ENCODE data around the gene MAD2L1. TPM values are rescaled to one million over a fixed set of nuclear protein-coding genes. Genes with fewer than 3 reads are reported as not detected.

MAD2L1 gene
- total RNA-seq, 1 donor from 2014 or later, result 37.4 TPM

- no peak overlapping the region for H3K27ac Mint-ChIP-seq
- H3K27me3 Mint-ChIP-seq, result no peaks in the 10 kb centered on the region
- no peak overlapping the region for H3K4me3 Mint-ChIP-seq
- no peaks in the 10 kb centered on the region for H3K4me1 Mint-ChIP-seq (ENCODE audit: unreplicated experiment)
- DNase-seq (ENCODE audit: extremely low spot score, unreplicated experiment), result no peak
- H3K36me3 Mint-ChIP-seq, result no peaks in the 10 kb centered on the region
- TF ChIP-seq CTCF (conservative IDR thresholded peaks at IDR 0.05), result no peak
- no peaks in the 10 kb centered on the region for H3K9me3 Mint-ChIP-seq
These were observed 39.8 kb downstream of the MAD2L1 start for GRCh38 chr4:120026853-120027252.

DNA sequence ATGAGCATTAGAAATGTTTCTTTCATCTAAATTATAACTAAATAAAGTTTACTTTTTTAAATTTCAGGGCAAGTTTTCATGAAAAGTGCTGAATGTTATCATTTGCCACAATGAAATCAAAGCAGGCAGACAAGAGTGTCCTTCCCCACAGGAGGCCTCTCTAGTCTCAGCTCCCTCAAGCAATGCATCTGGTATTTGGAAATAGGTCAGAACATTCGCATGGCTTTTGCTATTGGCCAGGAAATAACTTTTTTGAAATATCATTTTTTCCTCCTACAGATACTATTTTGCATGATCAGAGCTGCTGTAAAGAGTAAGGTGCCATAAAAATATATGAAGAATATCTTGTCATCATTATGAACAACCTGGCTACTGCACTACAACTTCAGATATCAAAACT, 41.1 kb downstream of the MAD2L1 start:
- H3K4me3 Mint-ChIP-seq, result no peak overlapping the region
- no peaks in the 10 kb centered on the region for H3K4me1 Mint-ChIP-seq (ENCODE audit: unreplicated experiment)
- no peaks in the 10 kb centered on the region for H3K9me3 Mint-ChIP-seq

GRCh38 chr4:120018786-120019185, 47.9 kb downstream of the MAD2L1 start:
- no peak for DNase-seq (ENCODE audit: extremely low spot score, unreplicated experiment)
- peaks cover 5% of the 10 kb centered on the region for H3K27me3 Mint-ChIP-seq
- TF ChIP-seq CTCF (conservative IDR thresholded peaks at IDR 0.05), result no peak
- H3K36me3 Mint-ChIP-seq, result no peaks in the 10 kb centered on the region
- H3K4me3 Mint-ChIP-seq, result no peak overlapping the region
- H3K4me1 Mint-ChIP-seq (ENCODE audit: unreplicated experiment), result no peaks in the 10 kb centered on the region
- no peak overlapping the region for H3K27ac Mint-ChIP-seq
- peaks cover 5% of the 10 kb centered on the region for H3K9me3 Mint-ChIP-seq

More for the DNA sequence above, 41.1 kb downstream of the MAD2L1 start:
- Mint-ChIP-seq H3K36me3 (no peaks in the 10 kb centered on the region), H3K27ac (no peak overlapping the region), H3K27me3 (no peaks in the 10 kb centered on the region)
- no peak for DNase-seq (ENCODE audit: extremely low spot score, unreplicated experiment)
- no peak for TF ChIP-seq CTCF (conservative IDR thresholded peaks at IDR 0.05)

- Mint-ChIP-seq H3K4me3 (no peak overlapping the region), H3K4me1 (ENCODE audit: unreplicated experiment) (no peaks in the 10 kb centered on the region), H3K27me3 (peaks cover 5% of the 10 kb centered on the region), H3K9me3 (peaks cover 5% of the 10 kb centered on the region), H3K36me3 (no peaks in the 10 kb centered on the region), H3K27ac (no peak overlapping the region)
- DNase-seq (ENCODE audit: extremely low spot score, unreplicated experiment), result no peak
- no peak for TF ChIP-seq CTCF (conservative IDR thresholded peaks at IDR 0.05)
These were observed 48.5 kb downstream of the MAD2L1 start for GRCh38 chr4:120017939-120018692.

GRCh38 chr4:120011725-120012124, 54.9 kb downstream of the MAD2L1 start:
- H3K9me3 Mint-ChIP-seq, result peaks cover 8% of the 10 kb centered on the region
- DNase-seq (ENCODE audit: extremely low spot score, unreplicated experiment), result no peak
- H3K27me3 Mint-ChIP-seq, result peaks cover 7% of the 10 kb centered on the region
- H3K4me3 Mint-ChIP-seq, result no peak overlapping the region
- TF ChIP-seq CTCF (conservative IDR thresholded peaks at IDR 0.05), result no peak
- no peak overlapping the region for H3K27ac Mint-ChIP-seq
- H3K4me1 Mint-ChIP-seq (ENCODE audit: unreplicated experiment), result peaks cover 8% of the 10 kb centered on the region
- H3K36me3 Mint-ChIP-seq, result no peaks in the 10 kb centered on the region
